ENCODE measurements around the gene GPR45.

DNA sequence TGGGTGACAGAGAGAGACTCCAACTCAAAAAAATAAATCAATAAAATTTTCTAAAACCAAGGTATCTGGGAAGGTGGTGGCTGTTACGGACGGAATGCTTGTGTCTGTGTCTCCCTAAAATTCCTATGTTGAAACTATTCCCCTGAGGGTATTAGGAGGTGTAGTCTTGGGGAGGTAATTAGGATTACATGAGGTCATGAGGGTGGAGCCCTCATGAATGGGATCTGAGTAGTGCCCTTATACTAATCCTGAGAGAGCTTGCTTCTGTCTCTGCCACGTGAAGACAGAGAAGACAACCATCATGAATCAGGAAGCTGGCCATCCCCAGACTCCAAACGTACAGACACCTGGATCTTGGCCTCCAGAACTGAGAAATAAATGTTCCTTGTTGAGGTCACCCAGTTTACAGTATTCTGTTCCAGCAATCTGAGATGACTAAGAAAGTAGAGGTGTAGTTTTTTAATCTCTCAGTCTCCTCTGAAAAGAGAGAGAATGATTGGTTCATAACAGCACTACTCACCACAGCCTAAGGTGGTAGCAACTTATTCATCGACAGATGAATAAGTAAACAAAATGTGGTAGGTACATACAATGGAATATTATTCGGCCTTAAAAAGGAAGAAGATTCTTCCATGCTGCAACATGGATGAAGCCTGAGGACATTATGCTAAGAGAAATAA, 49.6 kb downstream of the GPR45 start:
- TF ChIP-seq EZH2 (IDR thresholded peaks at IDR 0.05; ENCODE audit: insufficient read depth, poor library complexity, severe bottlenecking) = no peak
- no peak for TF ChIP-seq EZH2phosphoT487 (IDR thresholded peaks at IDR 0.05; ENCODE audit: insufficient read depth, low read depth)
